Ammon's horn (tissue), 1 donor: ENCODE measurements around the gene CD4.
A peak's percentile ranks its signal among the peaks of the same experiment; 100 is the strongest.
"Not testable (repeated sequence)": the region's sequence is repeated elsewhere in the genome, so short reads cannot be mapped to it uniquely, and the experiment has no call there.

Experiments
- DNase-seq: peaks from one replicate; pipeline ENCODE4 v3.0.0-alpha.2; 2016; ENCODE audit warnings: low spot score

The CD4 gene

DNA sequence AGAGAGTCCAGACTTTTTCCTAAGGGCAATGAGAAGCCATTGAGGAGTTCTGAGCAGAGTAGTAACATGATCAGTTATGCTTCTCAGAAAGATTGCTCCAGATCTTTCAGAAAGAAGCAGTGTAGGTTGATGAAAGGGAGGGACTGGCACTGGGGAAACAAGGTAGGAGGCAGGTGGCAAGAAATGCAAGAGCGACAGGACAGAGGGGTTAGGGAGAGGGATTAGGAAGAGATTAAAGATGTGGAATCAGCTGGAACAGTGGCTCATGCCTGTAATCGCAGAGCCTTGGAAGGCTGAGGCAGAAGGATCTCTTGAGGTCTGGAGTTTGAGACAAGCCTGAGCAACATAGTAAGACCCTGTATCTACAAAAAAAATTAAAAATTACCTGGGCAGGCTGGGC, 58.3 kb downstream of the CD4 start:
- no peak for DNase-seq

DNA sequence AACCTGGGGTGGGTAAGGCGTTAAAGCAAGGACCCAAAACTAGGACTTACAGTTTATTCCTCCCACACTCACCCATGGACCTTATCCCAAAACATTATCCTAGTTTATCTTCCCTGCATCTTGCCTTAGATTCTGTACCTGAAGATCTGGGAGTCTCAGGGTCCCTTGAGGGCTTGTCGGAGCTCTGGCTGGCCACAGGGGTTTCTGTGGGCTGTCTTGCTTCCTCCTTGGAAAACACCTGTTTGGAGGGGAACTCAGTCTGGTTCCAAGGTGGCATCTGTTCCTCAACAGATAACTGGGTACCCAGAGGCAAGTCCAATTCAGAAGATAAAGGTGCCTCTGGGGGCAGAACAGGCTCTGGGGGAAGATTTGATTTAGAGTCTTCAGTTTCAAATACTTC, 60.1 kb downstream of the CD4 start:
- DNase-seq = no peak

DNA sequence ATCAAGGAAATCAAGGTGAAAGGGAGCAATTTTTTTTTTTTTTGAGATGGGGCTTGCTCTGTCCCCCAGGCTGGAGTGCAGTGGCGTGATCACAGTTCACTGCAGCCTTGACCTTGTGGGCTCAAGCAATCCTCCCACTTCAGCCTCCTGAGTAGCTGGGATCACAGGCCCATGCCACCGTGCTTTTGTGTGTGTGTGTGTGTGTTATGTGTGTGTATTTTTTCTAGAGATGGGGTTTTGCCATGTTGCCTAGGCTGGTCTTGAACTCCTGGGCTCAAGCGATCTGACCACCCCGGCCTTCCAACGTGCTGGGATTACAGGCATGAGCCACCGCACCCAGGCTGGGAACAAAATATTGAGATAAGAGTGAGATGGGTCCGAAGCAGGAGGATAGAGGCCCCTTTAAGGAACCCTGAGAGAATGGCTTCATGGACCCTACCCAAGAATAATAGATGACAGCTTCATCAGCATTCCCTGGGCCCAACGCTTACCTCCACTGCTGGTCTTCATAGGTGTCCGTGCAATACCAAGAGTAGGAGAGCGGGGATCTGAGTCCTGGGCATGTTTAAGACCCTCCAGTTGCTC, 60.7 kb downstream of the CD4 start:
- DNase-seq = no peak

DNA sequence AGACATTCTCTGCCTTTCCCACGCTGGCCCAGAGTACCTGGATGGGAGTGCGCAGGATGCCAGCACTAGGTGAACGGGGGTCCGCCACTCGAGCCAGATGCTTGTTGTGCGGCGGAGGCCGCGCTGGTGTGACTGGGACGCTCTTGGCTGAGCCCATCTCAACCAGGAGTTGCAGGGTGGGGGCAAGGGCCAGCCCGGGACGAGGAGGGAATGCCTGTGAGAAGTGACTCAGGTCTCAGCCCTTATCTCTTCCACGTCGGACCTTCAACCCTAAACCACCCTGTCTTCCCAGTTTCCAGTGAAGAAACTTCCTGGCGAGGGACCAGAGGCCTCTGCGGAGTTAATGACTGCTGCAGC, 61.4 kb downstream of the CD4 start:
- DNase-seq = peak; percentile 30

DNA sequence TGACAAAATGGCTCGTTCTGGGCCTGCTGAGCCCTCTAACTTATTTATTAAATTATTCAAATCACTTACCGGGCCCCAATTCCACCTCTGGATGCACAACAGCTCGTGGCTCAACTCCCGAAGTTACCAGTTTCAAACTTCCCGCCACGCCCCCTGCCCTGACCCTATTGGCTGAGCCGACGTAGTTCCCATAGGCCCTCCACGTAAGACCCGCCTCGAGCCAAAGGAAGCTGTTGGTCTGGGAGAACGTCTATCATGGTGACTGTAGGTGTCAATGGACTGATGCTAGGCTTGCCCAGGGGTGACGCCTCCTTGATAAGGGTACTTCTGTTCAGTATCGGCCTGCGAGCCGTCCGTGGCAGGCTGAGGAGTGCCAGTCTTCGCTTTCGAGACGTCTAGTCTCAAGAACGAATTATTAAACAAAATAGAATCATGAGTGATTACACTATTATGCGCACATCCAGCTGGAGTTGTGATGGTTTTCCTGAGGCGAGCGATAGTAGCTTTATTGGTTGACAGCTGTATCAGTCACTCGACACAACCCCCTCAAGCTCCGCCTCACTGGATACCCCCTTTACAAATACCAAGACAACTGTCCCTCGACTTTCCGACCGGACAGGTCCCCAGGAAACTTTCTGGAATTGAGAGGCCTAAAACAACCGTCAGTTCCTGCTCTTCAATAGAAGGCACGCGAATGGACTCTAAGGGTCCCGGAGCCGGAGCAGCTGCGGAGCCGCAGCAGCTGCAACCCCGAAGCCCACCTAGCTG, 62.0 kb downstream of the CD4 start, which contains the start of gene CDCA3:
TSS of gene CDCA3 (minus strand) at position 134 of the 768 bp plus-strand sequence. CDS start 334 bp downstream, outside the sequence.
- DNase-seq = peak; percentile 100

DNA sequence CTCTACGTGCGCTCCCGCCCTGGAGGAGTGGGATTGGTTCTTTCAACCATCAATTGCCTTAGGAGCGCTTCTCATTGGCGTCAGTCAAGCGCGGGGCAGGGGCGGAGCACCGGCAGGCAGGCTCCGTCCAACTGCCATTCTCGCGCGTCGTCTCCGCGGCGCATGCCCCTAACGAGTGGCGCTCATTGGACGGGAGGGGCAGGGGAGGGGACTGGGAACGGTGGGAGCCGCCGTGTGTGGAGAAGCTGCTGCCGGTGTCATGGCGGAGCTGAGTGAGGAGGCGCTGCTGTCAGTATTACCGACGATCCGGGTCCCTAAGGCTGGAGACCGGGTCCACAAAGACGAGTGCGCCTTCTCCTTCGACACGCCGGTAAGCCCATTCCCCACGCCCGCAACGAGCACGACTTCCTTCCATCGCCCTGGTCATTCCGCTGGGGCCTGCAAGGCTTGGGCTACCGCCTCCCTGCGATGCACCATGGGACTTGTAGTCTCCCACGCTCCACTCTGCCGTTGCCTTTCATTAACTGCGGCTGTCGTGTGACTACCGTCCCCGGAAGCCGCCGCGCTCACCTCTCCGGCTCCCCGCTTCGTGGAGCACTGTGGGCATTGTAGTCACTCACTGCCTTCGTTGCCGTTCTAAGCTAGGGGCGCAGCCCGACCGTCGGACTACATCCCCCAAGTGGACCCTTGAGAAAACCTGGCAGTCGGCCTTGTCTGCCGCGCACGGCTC, 62.8 kb downstream of the CD4 start, which contains the start of gene USP5:
TSS of gene USP5 (plus strand) at position 230 of the 730 bp plus-strand sequence. CDS start at position 260, 30 bp downstream.
- DNase-seq = peak; percentile 100

DNA sequence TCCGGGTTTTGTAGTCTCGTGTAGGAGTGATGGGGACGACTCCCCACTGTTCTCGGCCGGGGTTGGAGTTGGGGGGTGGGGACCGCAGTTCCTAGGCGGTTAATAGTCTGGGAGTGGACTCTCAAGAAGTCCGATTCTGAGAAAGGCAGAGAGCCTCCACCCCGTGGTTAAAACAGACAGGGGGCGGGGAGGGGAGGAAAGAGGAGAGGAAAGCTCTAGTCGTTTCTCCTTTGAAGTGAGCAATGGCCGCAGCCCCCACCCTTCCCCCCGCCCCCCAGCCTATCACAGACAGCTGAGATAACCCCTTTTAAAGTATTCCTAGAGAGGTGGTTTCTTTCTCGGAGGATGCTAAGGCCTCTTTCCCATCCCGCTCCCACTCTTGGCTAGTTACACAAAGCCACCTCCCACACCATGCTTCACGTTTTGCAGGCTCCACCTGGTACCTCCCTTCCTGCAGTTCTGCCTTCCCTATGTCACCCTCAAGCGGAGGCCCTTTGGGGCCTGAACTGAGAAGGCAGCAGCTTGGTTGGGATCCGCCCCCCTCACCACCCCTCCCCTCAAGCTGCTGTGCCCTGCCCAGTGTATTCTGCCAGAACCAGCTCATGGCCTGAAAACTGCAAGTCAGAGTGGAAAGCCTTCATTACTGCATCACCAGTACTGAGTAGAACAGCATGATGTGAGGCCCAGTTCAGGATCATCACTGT, 63.5 kb downstream of the CD4 start:
- DNase-seq = peak; percentile 74

DNA sequence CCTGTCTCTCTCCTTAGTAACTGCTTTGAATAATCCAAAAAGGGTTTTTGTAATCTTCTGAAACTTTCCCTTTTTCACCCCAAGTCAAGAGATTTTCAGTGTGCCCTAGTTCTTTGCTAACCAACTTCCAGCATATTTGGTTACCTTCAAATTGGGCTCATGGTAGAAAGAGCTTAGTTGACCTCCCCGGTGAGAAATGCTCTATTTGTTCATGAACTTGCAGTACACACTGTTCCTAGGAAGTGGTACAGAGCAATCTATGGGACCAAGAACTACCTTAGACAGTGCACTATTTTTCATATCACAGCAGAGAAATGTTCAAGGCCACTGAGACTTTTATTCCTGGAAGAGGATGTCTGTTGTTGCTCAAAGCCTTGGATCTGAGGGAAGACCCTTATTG, 64.3 kb downstream of the CD4 start:
- DNase-seq = no peak

DNA sequence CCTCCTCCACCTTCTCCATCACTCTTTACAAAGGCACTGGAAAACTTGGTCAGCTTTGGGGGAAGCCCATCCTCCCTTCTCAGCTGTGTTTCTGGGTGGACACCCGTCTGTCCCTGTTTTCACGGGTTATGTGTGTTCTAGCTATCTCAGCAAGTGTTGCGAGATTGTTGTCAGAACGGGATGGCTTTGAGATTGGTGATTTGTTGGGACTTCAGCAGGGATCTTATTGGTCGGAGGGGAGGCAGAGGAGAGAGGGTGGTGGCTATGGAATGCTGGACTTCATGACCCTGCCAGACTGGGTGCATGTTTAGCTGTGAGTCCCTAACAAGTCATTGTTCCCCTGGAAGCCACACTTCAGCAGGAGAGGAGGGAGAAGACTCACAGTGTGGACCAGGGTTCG, 64.7 kb downstream of the CD4 start:
- DNase-seq = no peak

DNA sequence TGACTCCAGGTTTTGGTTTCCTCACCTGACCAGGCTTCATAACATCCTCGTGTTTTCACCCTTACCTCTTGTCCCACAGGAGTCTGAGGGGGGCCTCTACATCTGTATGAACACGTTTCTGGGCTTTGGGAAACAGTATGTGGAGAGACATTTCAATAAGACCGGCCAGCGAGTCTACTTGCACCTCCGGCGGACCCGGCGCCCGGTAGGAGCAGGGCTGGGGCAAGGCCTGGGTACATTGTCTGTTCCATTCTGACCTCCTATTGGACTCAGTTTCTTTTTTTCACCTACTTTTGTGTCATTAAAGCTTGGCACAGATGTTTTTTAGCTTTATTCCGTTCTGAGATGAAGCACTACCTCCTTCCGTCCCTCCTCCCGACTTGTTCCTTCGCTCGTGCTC, 66.0 kb downstream of the CD4 start:
- DNase-seq = no peak

DNA sequence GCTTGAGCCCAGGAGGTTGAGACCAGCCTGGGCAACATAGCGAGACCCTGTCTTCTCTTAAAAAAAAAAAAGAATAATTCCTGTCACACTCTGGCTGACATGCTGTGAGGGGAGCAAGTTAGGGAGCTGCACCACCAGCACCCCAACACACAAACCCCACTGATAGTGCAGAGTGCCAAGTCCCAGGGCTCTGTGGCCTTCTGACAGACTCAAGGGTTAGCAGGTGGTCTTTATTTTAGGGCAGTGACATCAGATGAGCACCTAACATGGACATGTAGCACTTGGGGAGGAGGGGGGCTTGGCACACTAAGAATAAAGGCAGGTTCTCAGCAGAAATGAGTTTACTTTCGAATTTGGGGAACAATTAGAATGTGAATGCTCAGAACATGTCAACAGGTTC, 69.5 kb downstream of the CD4 start:
- DNase-seq = no peak

DNA sequence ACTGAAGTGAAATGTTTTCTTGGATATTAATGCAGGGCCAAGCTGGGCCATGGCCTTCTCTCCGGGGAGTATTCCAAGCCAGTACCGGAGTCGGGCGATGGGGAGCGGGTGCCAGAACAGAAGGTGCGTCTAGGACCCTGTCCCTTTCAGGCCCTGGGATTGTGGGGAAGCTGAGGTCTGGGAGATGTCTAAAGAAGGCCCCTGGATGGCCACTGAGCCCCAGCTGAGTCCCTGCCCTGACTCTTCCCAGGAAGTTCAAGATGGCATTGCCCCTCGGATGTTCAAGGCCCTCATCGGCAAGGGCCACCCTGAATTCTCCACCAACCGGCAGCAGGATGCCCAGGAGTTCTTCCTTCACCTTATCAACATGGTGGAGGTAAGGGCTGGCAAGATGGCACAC, 70.8 kb downstream of the CD4 start:
- no peak for DNase-seq

DNA sequence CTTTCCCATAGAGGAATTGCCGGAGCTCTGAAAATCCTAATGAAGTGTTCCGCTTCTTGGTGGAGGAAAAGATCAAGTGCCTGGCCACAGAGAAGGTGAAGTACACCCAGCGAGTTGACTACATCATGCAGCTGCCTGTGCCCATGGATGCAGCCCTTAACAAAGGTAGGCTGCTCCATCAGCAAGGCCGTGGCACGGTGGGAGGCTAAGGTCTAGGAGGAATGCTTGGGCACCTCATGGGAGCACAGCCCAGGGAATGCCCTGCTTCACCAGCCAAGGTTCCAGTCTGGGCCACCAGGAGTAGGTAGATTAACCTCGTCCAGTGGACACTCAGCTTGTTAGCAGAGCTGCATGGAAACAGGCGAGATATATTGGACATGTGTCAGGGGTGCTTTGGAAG, 71.6 kb downstream of the CD4 start:
- no peak for DNase-seq

DNA sequence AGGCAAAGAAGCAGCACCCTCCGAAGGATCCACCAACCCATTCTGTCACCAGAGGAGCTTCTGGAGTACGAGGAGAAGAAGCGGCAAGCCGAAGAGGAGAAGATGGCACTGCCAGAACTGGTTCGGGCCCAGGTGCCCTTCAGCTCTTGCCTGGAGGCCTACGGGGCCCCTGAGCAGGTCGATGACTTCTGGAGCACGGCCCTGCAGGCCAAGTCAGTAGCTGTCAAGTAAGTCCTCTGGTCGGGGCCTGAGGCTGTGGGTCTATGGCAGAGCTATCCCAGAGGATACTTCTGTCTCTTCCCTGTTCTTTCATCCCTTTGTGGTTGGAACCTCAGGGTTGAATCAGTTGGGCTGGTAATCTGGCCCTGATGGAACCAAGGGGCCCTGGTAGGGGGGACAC, 72.1 kb downstream of the CD4 start:
- no peak for DNase-seq

DNA sequence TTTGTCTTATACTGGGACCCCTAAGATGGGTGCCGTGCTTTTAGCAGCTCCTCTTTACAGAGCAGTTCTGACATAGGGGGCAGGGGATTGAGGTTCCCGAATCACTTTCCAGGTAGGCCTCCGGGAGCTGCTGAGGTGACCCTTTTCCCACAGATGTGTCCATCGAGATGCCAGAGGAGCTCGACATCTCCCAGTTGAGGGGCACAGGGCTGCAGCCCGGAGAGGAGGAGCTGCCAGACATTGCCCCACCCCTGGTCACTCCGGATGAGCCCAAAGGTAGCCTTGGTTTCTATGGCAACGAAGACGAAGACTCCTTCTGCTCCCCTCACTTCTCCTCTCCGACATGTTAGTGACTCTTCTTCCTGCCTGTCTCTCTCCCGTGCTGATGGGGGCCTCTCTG, 73.7 kb downstream of the CD4 start:
- DNase-seq = no peak

DNA sequence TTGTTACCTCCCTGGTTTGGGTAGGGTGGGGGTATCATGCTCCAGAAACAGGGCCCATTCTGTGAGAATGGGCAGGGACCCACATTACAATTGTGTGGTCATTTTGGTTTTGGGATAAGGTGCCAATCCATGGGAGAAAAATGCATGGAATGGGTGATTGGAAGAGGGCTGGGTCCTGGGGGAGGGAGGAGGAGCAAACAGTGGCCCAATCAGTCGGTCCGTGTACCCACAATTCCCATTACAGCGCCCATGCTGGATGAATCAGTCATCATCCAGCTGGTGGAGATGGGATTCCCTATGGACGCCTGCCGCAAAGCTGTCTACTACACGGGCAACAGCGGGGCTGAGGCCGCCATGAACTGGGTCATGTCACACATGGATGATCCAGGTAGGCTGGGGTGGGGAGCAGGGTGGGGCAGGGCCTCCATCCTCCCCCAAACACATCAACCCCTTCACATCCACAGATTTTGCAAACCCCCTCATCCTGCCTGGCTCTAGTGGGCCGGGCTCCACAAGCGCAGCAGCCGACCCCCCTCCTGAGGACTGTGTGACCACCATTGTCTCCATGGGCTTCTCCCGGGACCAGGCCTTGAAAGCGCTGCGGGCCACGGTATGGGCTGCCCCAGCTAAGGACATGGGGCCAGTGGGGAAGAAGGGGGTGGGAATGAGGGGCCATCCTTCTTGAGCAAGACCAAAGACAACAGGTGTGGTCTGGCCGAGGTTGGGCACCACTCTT, 74.4 kb downstream of the CD4 start:
- no peak for DNase-seq

DNA sequence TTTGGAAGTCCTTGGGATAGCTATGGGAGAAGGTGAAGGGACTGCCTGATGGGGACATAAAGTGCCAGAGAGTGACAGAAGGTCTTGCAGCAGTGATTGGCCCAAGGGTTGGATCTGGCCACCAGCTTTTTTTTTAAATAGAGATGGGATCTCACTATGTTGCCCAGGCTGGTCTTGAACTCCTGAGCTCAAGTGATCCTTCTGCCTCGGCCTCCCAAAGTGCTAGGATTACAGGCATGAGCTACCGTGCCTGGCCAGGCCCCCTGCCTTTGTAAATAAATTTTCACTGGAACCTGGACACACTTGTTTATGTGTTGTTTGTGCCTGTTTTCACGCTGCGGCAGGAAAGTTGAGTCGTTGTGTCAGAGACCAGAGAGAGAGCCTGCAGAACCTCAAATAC, 76.0 kb downstream of the CD4 start:
- DNase-seq = not testable (repeated sequence)

DNA sequence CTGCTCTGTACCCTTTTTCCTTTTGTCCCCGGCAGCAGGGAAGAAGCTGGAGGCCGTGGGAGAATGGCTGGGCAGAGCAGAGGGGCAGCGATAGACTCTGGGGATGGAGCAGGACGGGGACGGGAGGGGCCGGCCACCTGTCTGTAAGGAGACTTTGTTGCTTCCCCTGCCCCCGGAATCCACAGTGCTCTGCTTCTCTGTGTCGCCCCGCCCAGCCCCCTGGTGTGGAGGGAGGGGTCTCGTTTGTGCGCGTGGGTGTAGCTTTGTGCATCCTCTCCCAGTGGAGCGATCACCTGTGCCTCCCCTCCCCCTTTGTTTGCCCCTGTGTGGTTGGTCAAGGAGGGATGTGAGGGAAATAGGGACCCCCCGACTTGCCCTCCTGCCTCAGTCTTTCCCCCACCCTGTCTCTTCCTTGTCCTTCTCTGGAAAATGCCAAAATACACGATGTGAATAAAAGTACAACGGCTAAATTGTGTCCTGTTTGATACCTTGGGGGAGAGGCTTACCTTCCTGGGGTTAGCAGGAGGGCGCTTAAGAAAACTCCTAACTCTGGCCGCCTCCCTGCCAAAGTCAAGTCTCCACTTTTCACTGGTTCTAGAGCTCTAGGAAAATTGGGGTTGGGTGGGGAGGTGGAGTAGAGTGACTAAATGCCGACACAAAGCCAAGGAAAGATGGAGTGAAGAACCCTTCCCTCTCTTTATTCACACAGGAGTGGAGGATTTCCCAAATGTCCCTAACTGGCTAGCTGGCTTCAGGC, 77.0 kb downstream of the CD4 start:
- DNase-seq = peak; percentile 4

DNA sequence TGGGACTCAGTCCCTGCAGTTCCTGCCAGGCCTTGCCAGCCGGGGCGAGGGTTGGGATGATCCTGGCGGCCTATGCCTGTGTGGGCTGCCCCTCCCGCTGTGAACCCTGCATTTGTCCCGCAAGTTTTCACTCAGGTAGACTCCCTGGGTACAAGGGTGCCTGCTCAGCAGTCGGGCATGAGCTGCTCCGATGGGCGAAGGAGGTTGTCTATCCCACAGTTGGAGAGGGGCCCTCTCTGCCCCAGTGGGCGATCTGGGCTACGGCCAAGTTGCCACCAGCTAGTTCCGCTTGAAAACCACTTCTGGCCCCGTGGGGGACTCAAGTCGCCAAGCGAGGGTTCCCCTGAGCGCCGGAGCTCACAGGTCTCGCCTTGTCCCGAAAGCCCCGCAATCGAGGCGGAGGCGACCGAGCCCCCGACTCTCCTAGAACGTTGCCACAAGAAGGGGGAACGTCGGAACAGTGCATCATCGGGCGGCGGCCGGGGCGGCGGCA, 77.6 kb downstream of the CD4 start:
- DNase-seq = no peak

DNA sequence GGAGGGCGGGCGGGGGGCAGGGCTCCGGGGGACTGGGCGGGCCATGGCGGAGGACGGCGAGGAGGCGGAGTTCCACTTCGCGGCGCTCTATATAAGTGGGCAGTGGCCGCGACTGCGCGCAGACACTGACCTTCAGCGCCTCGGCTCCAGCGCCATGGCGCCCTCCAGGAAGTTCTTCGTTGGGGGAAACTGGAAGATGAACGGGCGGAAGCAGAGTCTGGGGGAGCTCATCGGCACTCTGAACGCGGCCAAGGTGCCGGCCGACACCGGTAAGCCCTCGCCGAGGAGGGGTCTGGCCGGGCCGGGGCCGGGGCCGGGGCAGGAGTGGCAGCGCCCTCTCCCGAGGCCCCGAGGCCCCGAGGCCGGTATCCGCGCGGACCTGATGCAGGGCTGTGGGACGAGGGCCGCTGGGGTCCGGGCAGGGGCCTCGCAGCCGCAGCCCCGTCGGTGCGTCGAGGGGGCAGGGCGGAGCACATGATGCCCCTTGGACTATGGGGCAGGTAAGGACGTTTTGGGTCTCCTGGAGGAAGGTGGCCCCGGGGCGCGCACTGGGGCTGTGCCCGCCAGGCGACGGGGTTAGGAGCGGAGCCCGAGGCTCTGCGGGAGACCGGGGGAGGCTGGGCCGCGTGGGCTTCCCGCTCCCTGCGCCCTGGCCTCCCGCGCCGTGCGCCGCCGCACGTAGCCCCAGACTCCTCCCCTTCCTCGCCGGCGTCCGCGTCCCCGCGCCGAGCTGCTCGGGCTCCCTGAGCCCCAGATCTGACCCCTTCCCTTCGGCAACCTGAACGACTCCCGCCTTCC, 78.3 kb downstream of the CD4 start, which contains the start of gene TPI1:
TSS of gene TPI1 (plus strand) at position 119 of the 798 bp plus-strand sequence. CDS start at position 155, 36 bp downstream.
- DNase-seq = peak; percentile 91
